PFSK-1 (cell line): ENCODE data around the gene KRTAP12-3.
"Not testable (repeated sequence)": the region's sequence is repeated elsewhere in the genome, so short reads cannot be mapped to it uniquely, and the experiment has no call there.

Source experiments
- FOXP2 ChIP-seq: optimal IDR thresholded peaks from 2 replicates; pipeline ENCODE3; 2011; ENCODE audit warnings: borderline replicate concordance, control low read depth, inconsistent platforms; ENCODE audit not compliant: insufficient read depth; ENCODE audit errors: extremely low read length, extremely low read depth
- POLR2AphosphoS5 ChIP-seq: IDR thresholded peaks from 2 replicates; pipeline ENCODE4 v1.6.1; 2012; ENCODE audit warnings: low read depth, mild to moderate bottlenecking, control low read depth, low read length, moderate library complexity
- REST ChIP-seq, 2 experiments: IDR thresholded peaks; 2 replicates each; pipeline versions ENCODE4 v1.6.1 to v1.8.0; 2011 to 2012; ENCODE audit warnings: low read depth in 2 of 2, low read length in 2 of 2, control low read depth in 1 of 2, inconsistent platforms in 1 of 2, mild to moderate bottlenecking in 1 of 2, moderate library complexity in 1 of 2; ENCODE audit not compliant: insufficient read depth in 1 of 2
- SIN3A ChIP-seq: IDR thresholded peaks from 2 replicates; pipeline ENCODE4 v1.6.1; 2012; ENCODE audit warnings: mild to moderate bottlenecking, low read length, moderate library complexity, borderline replicate concordance; ENCODE audit not compliant: insufficient read depth
- TAF1 ChIP-seq: IDR thresholded peaks from 2 replicates; pipeline ENCODE4 v1.6.1; 2012; ENCODE audit warnings: low read length, control low read depth, borderline replicate concordance; ENCODE audit not compliant: insufficient read depth

The KRTAP12-3 gene

GRCh38 chr21:44697172-44697810 lies 39.6 kb downstream of the KRTAP12-3 start, which contains the start of gene KRTAP10-12:
Gene KRTAP10-12, plus strand, starts transcription at chr21:44697172. Its CDS starts 30 bp downstream, at chr21:44697202.
- TF ChIP-seq REST (IDR thresholded peaks at IDR 0.05; ENCODE audit: insufficient read depth in 1 of 2, low read depth in 2 of 2, low read length in 2 of 2); SIN3A; POLR2AphosphoS5: not testable (repeated sequence)

- TF ChIP-seq REST (IDR thresholded peaks at IDR 0.05; ENCODE audit: insufficient read depth in 1 of 2, low read depth in 2 of 2, low read length in 2 of 2) (no peak), TAF1 (no peak), SIN3A (no peak), FOXP2 (no peak), POLR2AphosphoS5 (no peak)
Measured at GRCh38 chr21:44697811-44698734, 40.3 kb downstream of the KRTAP12-3 start.

- TF ChIP-seq POLR2AphosphoS5 (no peak), FOXP2 (no peak), TAF1 (no peak), REST (IDR thresholded peaks at IDR 0.05; ENCODE audit: insufficient read depth in 1 of 2, low read depth in 2 of 2, low read length in 2 of 2) (no peak), SIN3A (no peak)
Measured at GRCh38 chr21:44699502-44700001, 41.8 kb downstream of the KRTAP12-3 start.

- TF ChIP-seq POLR2AphosphoS5 (no peak), SIN3A (no peak), TAF1 (no peak), FOXP2 (no peak), REST (IDR thresholded peaks at IDR 0.05; ENCODE audit: insufficient read depth in 1 of 2, low read depth in 2 of 2, low read length in 2 of 2) (no peak)
Measured at GRCh38 chr21:44700101-44701022, 42.6 kb downstream of the KRTAP12-3 start.
